OCI-LY3 (cell line): Measurements from ENCODE around the gene HASPIN.

Experiments
- H2AFZ ChIP-seq: fragments of 200-600, 300-600 bp; shearing (Covaris generic); 2 replicates; pipeline ENCODE4 v1.6.0; 2014; ENCODE audit warnings: antibody characterized with exemption, low read depth, low read length
- H3K27ac ChIP-seq: fragments of 200-600, 300-600 bp; sonication (generic); 2 replicates; pipeline ENCODE4 v1.5.1; 2014; ENCODE audit warnings: mild to moderate bottlenecking, low read length, moderate library complexity, mixed read lengths
- H3K27me3 ChIP-seq: fragments of 200-600, 300-600 bp; sonication (generic); 2 replicates; pipeline ENCODE4 v1.6.1; 2014; ENCODE audit warnings: low read depth, low read length, mixed read lengths
- H3K36me3 ChIP-seq: fragments of 200-600, 300-600 bp; sonication (generic); replicated peaks from 2 replicates; pipeline ENCODE3; 2014; ENCODE audit warnings: low read depth, low read length, mixed read lengths
- H3K4me1 ChIP-seq: fragments of 300-600, 200-600 bp; sonication (generic); 2 replicates; pipeline ENCODE4 v1.6.1; 2014; ENCODE audit warnings: low read length, mixed read lengths
- H3K4me2 ChIP-seq: fragments of 200-600, 300-600 bp; sonication (generic); 2 replicates; pipeline ENCODE4 v1.6.1; 2014; ENCODE audit warnings: low read length, mixed read lengths
- H3K4me3 ChIP-seq: fragments of 300-600, 200-600 bp; sonication (generic); 2 replicates; pipeline ENCODE4 v1.5.1; 2014; ENCODE audit warnings: antibody characterized with exemption, mild to moderate bottlenecking, low read length, moderate library complexity
- H3K79me2 ChIP-seq: fragments of 300-600, 200-600 bp; shearing (Covaris generic); 2 replicates; pipeline ENCODE4 v1.6.1; 2014; ENCODE audit warnings: mild to moderate bottlenecking, low read length, mixed read lengths
- H3K9ac ChIP-seq: fragments of 300-600, 200-600 bp; shearing (Covaris generic); 2 replicates; pipeline ENCODE4 v1.6.0; 2014; ENCODE audit warnings: mild to moderate bottlenecking, low read length, moderate library complexity
- H3K9me3 ChIP-seq: fragments of 200-600, 300-600 bp; shearing (Covaris generic); 2 replicates; pipeline ENCODE4 v1.6.1; 2014; ENCODE audit warnings: low read length, mixed read lengths; ENCODE audit not compliant: insufficient read depth
- H4K20me1 ChIP-seq: fragments of 200-600, 300-600 bp; sonication (generic); 2 replicates; pipeline ENCODE4 v1.6.1; 2016; ENCODE audit warnings: low read length, mixed read lengths; ENCODE audit not compliant: insufficient read depth
- CTCF ChIP-seq: fragments of 200-600, 300-600 bp; sonication (generic); IDR thresholded peaks from 2 replicates; pipeline ENCODE4 v1.5.1; 2014; ENCODE audit warnings: antibody characterized with exemption, low read length, low read depth
- EZH2phosphoT487 ChIP-seq: fragments of 200-600 bp; shearing (Covaris generic); IDR thresholded peaks from 2 replicates; pipeline ENCODE4 v1.6.1; 2018; ENCODE audit warnings: antibody characterized with exemption, mixed run types, low read depth

Gene HASPIN

GRCh38 chr17:3693141-3693540 is 30.6 kb upstream of the HASPIN start:
- Histone ChIP-seq H3K27ac (no peak overlapping the region), H3K79me2 (peaks cover 53% of the 10 kb centered on the region), H4K20me1 (peaks cover 50% of the 10 kb centered on the region), H3K9me3 (no peaks in the 10 kb centered on the region), H2AFZ (no peak overlapping the region), H3K9ac (no peak overlapping the region), H3K27me3 (no peaks in the 10 kb centered on the region), H3K4me1 (peaks cover 44% of the 10 kb centered on the region), H3K4me3 (peak overlapping the region; percentile 31; the same call in 1 of the 2 replicates), H3K36me3 (peaks cover 21% of the 10 kb centered on the region), H3K4me2 (peak overlapping the region; percentile 44)
- TF ChIP-seq CTCF = no peak
- TF ChIP-seq EZH2phosphoT487 = no peak

GRCh38 chr17:3693829-3694231 is 29.9 kb upstream of the HASPIN start:
- H3K27ac ChIP-seq = peak overlapping the region; percentile 80
- no peaks in the 10 kb centered on the region for H3K9me3 ChIP-seq
- peak overlapping the region; percentile 89 for H3K4me2 ChIP-seq
- TF ChIP-seq EZH2phosphoT487 = no peak
- TF ChIP-seq CTCF = no peak
- peaks cover 53% of the 10 kb centered on the region for H3K79me2 ChIP-seq
- H3K4me3 ChIP-seq = peak overlapping the region; percentile 98
- peaks cover 19% of the 10 kb centered on the region for H3K36me3 ChIP-seq
- peaks cover 37% of the 10 kb centered on the region for H3K4me1 ChIP-seq
- no peaks in the 10 kb centered on the region for H3K27me3 ChIP-seq
- H2AFZ ChIP-seq = no peak overlapping the region
- H4K20me1 ChIP-seq = peaks cover 43% of the 10 kb centered on the region
- peak overlapping the region; percentile 93; the same call in 1 of the 2 replicates for H3K9ac ChIP-seq

GRCh38 chr17:3695129-3695722 is 28.5 kb upstream of the HASPIN start:
- H3K9ac ChIP-seq = peak overlapping the region; percentile 93
- H3K27ac ChIP-seq = peak overlapping the region; percentile 80
- H3K36me3 ChIP-seq = peaks cover 13% of the 10 kb centered on the region
- peaks cover 32% of the 10 kb centered on the region for H4K20me1 ChIP-seq
- H3K4me1 ChIP-seq = peaks cover 31% of the 10 kb centered on the region
- peak overlapping the region; percentile 89 for H3K4me2 ChIP-seq
- no peak overlapping the region for H2AFZ ChIP-seq
- H3K9me3 ChIP-seq = no peaks in the 10 kb centered on the region
- H3K27me3 ChIP-seq = no peaks in the 10 kb centered on the region
- H3K79me2 ChIP-seq = peaks cover 53% of the 10 kb centered on the region
- TF ChIP-seq CTCF (no peak), EZH2phosphoT487 (no peak)
- peak overlapping the region; percentile 98 for H3K4me3 ChIP-seq

- TF ChIP-seq CTCF = no peak
- no peak for TF ChIP-seq EZH2phosphoT487
- peak within 1 kb of the TSS; percentile 80 for H3K27ac ChIP-seq
Observed at GRCh38 chr17:3695723-3696411, 27.8 kb upstream of the HASPIN start, which contains the start of gene P2RX5. P2RX5 (minus strand) TSS chr17:3696155; CDS start chr17:3696005, 150 bp downstream.

More at GRCh38 chr17:3695723-3696411, 27.8 kb upstream of the HASPIN start, which contains the start of gene P2RX5:
- peaks cover 26% of the 10 kb centered on the region for H4K20me1 ChIP-seq
- no peak within 1 kb of the TSS for H2AFZ ChIP-seq
- H3K4me1 ChIP-seq = peaks cover 31% of the 10 kb centered on the region
- peaks cover 7% of the 10 kb centered on the region for H3K36me3 ChIP-seq
- H3K4me3 ChIP-seq = peak within 1 kb of the TSS; percentile 98
- no peaks in the 10 kb centered on the region for H3K9me3 ChIP-seq
- H3K27me3 ChIP-seq = no peaks in the 10 kb centered on the region
- peak within 1 kb of the TSS; percentile 93 for H3K9ac ChIP-seq
- H3K4me2 ChIP-seq = peak within 1 kb of the TSS; percentile 89
- H3K79me2 ChIP-seq = peaks cover 50% of the 10 kb centered on the region
